NOMO-1 treated with dmso at 0.1 percent for 144 hours (cell line): ENCODE measurements around the gene ZNF302.
A peak's percentile ranks its signal among the peaks of the same experiment; 100 is the strongest.

Experiments used
- DNase-seq: peaks from one replicate; lab custom pipeline; 2025; ENCODE audit not compliant: unreplicated experiment; lab: John Stamatoyannopoulos, UW

Gene ZNF302

GRCh38 chr19:34731964-34732363 lies 54.5 kb downstream of the ZNF302 start:
- no peak for DNase-seq

- DNase-seq: no peak
Measured at GRCh38 chr19:34732612-34733211, 55.2 kb downstream of the ZNF302 start.

- DNase-seq: no peak
Measured at GRCh38 chr19:34733266-34733745, 55.8 kb downstream of the ZNF302 start.

- DNase-seq: peak; percentile 83
Measured at GRCh38 chr19:34733746-34734536, 56.5 kb downstream of the ZNF302 start, which contains the start of gene ZNF181. TSS of gene ZNF181 (plus strand) at chr19:34734243. CDS start at chr19:34735038, 795 bp downstream.

- DNase-seq: no peak
Measured at GRCh38 chr19:34734537-34735103, 57.1 kb downstream of the ZNF302 start.
